GM18526 (cell line): Measurements from ENCODE around the gene CD2.

Experiments used
- POLR2A ChIP-seq: IDR thresholded peaks from 3 replicates; pipeline ENCODE4 v1.6.1; 2011; ENCODE audit not compliant: insufficient read length; ENCODE audit errors: extremely low read depth

The CD2 gene

GRCh38 chr1:116722016-116722838 is 32.0 kb upstream of the CD2 start:
- TF ChIP-seq POLR2A: no peak

DNA sequence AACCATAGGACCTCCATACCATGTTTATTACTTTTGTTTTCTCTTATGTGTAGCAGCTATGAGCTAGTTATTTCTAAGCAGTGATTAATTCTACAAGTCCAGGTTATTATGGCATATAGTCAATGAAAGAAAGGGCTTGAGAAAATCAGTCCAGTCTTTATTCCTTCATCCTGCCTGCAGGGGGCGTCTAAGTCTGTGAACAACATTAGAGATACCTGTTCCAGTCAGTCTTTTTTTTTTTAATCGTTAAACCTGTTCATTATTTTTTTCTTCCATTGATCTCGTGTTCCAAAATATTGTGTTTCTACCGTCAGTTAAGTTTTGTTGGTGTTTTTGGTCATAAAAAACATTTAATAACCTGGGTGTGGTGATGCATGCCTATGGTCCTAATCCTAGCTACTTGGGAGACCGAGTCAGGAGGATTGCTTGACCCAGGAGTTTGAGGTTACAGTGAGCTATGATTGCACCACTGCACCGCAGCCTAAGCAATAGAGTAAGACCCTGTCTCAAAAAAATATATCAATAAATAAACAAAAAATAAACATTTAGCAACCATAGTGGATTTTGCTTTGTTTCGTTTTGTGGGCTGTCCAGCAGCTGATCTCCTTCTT is 29.4 kb upstream of the CD2 start:
- TF ChIP-seq POLR2A: no peak

DNA sequence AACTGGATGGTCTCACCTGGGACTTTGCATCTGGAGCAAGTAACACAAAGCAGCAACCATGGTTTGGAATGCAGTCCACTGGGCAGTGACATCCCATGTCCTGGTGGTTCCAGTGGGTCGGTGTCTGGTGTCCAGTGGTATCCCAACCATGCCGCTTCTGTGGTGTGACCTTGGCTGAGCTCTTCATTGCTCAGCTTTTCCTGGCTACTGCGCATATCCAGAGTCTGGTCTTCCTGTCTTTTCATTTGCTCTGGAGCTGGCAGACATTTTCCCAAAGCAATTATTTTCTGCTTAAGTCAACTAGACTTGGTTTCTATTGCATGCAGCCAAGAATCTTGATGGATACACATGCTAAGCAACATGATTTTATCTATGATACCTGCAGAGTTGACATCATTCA is 28.4 kb upstream of the CD2 start:
- no peak for TF ChIP-seq POLR2A

DNA sequence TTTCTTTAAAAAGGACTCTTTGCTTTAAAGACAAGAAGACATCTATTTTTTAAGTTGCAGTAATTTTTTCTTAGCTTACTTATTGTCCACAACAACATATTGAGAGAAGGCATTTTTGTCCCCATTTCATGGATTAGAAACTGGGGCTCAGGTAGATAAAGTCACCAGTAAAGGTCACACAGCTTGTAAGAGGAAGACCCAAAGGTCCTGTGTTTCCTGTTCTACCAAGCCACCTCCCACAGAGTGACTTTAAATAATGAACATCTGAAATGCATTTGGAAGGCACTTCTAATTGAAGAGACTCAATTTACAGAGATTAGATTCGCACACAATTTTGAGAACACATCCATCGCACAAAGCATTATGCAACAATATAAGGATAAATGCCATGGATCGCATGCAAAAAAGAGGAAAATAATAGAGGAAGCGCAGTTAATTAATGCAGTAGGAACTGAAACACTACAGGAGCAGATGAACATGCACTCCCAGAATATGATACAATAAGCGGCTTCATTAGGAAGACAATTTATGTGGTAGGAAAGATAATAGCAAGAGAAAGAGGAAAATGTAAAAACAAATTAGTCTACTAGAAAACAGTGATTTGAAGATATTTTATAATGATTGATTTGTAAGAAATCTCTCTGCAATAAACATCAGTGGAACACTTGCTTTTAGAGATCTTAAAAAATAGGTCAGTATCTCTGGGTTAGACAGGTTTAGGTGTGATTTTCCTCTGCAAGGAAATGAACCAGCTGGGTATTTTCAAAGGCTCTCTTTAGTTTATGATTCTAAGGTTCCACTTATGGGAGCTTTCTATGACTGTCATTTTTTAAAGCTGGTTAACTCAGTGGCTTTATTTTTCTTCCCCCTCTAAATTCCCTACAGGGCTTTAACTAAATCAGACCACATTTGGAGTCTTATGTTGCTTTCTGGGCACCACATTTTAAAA is 27.1 kb upstream of the CD2 start:
- no peak for TF ChIP-seq POLR2A

DNA sequence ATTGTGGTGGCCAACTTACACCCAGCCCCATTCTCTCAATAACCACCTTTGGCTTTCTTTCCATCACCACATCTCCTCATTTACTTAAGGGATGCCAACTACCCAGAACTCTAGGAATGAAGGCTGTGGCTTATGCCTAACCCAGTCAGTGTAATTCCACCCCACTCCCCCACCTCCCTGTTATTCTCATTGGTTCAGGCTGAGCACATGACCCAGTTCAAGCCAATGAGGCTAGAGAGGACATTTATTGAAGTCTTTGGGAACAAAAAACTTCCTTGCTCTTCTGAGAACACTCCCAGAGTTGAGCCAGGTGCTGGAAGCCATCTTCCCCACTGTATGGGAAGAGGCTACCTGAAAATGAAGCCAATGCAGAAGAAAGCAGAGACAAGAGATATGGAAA is 22.8 kb upstream of the CD2 start:
- no peak for TF ChIP-seq POLR2A

DNA sequence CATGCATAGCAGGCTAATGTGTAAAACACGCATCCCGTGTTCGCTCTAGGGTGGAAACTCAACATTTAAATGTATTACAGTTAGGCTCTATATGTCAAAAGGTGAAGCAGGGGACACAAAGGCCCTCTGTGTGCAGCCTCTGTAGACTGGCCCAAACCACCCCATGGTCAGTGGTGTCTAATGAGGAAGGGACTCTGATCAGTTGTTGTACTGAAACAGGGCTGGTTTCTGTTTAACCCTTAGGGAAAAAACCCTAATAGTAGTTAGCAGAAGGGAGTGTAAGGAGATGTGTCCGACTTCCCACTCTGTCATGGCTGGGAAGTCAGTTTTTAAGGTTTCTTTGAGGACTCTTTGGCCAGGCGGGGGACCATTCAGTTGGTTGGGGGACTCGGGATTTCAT is 21.5 kb upstream of the CD2 start:
- no peak for TF ChIP-seq POLR2A

DNA sequence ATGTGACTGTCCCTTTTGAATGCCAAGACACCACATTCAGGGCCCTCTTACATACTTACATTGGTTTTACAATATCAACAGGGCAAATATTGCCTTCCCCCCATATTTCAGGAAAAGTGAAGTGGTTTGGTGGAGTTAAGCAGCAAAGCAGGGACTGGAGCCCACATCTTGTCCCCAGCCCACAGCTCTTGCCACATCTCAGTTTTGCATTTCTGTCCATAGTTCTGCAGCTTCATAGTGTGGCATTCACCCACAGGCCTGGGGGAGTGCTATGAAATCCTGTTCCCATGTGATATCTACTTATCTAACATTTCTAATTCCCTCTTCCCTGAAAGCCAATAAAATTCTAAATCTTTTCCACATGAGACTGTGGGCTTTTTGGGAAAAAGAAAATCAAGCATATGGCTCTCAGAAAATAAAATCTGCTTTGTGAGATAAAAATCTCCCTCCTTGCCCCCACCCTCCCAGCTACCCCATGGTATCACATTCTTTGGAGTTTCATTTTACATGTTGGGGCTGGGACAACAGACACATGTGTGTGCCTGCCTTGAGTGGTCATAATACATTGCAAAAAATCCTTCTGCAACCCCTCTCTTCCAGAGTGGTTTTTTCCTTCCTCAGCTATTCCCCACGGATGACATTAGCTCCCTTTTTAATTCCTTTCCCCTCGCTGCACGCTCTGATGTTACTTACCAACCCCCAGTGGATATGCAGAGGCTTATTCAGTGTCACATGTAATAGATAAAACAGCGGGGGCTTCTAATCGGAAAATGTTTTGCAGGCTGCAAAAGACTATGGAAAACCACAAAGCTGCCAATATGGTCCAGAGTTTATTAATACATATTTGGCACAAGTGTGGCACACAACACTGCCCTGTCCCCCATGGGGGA is 20.5 kb upstream of the CD2 start:
- no peak for TF ChIP-seq POLR2A

- no peak for TF ChIP-seq POLR2A
Measured at GRCh38 chr1:116735246-116735645, 19.0 kb upstream of the CD2 start.

DNA sequence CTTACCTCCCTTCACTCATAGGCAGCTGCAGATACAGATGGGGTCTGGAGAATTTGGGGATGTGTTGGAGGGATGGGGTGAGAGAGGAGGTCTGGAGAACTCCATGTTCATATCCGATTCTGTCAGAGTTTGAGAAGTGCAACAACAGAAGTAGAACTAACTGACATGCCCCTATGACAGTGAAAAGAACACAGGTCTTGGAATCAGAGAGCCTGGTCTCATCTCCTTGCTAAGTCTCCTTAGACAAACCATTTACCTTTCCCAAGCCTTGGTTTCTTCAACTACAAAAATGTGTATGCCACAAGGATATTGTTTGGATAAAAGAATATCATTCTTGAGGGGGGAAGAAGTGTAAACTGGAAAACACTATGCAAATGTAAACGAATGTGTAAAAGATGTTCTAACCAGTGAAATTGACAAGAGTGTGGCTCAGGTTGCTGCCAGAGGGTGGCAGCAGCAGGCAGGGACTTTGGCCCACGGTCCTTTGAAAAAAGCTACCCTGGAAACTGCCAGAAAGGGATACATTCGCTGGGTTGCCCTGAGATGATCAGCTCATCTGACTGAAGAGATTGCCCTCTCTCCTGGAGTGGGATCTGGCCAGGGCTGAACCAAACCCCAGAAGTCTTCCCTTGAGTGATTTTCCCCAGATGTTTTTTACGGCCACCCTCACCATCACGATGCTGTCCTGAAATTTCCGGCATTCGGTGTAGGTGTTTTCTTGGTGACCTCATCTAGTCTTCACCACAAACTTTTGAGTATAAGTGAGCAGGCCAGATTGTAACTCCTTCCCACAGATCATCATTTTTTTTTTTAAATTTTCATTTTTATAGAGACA is 17.0 kb upstream of the CD2 start:
- TF ChIP-seq POLR2A: no peak

DNA sequence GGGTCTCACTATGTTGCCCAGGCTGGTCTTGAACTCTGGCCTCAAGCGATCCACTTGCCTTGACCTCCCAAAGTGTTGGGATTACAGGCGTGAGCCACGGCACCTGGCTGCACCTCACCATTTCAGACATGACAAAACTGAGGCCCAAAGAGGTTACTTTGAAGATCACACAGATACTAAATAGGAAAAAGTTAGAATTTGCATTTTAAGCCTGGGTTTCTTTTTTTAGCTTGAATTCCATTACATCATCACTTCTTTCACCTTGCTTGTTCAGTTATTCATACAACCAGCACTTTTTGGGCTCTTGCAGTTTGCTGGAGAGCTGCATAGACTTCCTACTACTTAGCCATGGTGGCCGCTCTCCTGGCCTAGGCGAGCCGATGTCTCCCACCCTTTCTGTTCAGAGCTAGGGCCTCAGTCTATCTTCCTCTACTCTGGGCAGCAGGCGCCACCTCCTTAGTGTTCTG is 16.3 kb upstream of the CD2 start:
- no peak for TF ChIP-seq POLR2A

DNA sequence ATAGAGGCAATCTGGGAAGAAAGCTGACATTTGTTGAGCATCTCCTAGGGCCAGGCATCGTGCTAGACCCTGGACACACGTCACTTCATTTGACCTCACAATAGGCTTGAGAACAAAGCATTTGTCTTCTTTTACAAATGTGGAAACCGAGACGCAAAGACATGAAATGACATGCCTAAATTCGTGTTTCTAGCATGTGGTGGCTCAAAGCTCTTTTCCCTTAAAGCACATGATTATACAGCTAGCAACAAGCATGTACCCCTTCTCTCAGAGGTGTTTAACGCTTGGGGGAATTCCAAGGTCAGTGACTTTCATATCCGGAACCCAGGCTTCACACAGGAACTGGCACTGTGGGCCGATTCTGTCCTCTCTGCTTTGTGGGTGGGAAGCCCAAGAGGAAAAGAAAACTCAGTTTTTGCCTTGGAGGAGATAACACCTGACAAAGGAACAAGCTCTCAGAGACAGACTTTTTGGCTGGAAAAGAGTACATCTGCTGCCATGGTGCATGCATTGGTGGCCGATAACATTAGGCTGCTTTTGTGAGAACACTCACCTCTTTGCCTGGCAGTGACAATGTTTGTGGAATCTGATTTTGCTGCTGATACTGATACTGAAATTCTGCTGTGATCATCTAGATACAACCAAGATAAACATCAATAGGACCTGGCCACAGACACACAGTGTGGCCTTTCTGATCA is 15.4 kb upstream of the CD2 start:
- TF ChIP-seq POLR2A: no peak

DNA sequence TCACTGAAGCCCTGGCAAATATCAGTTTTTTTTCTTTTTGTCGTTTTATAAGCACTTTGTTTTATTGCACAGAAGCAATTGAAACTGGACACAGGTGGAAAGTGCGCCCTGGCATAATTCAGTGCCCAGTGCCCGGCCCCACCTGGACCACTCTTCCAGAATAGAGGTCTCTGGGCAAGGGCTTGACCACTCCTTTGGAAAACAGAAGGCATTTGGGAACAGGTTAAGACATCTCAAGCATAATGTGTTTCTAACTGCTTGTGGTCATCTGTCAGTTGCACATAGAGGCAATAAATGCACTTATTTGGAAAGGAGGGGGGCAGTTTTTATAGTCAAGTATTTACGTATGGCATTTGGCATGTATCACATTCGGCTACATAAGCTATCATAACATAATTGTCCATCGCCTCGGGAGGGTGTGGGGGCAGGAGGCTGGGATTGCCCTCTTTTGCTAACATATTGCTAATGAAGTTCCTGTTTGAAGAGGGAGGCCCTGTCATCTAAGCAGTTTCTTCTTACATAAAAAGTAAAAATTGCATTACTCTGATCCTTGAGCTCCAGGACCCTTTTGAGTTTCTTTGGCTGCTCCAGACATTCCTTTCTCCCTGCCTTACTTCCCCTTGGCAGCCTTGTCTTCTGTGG is 14.7 kb upstream of the CD2 start:
- no peak for TF ChIP-seq POLR2A

GRCh38 chr1:116740296-116740695 is 13.9 kb upstream of the CD2 start:
- TF ChIP-seq POLR2A: no peak
